ENCODE measurements around the gene RGS10.
"Not testable (repeated sequence)": the region's sequence is repeated elsewhere in the genome, so short reads cannot be mapped to it uniquely, and the experiment has no call there.

RGS10 gene

GRCh38 chr10:119538632-119539358 lies 3.7 kb downstream of the RGS10 start:
- DNase-seq = peak; percentile 26

- DNase-seq = no peak
Observed at GRCh38 chr10:119537953-119538630, 4.4 kb downstream of the RGS10 start.

- no peak for DNase-seq
Observed at GRCh38 chr10:119536508-119537025, 6.0 kb downstream of the RGS10 start.

- no peak for DNase-seq
Observed at GRCh38 chr10:119535837-119536507, 6.5 kb downstream of the RGS10 start.

- DNase-seq = no peak
Observed at GRCh38 chr10:119535305-119535704, 7.2 kb downstream of the RGS10 start.

- DNase-seq = no peak
Observed at GRCh38 chr10:119533473-119533872, 9.0 kb downstream of the RGS10 start.

GRCh38 chr10:119532791-119533190 lies 9.7 kb downstream of the RGS10 start:
- not testable (repeated sequence) for DNase-seq

GRCh38 chr10:119532251-119532650 lies 10.3 kb downstream of the RGS10 start:
- not testable (repeated sequence) for DNase-seq

GRCh38 chr10:119531067-119531466 lies 11.5 kb downstream of the RGS10 start:
- no peak for DNase-seq

GRCh38 chr10:119528663-119529237 lies 13.8 kb downstream of the RGS10 start:
- not testable (repeated sequence) for DNase-seq

- no peak for DNase-seq
Observed at GRCh38 chr10:119526621-119527592, 15.6 kb downstream of the RGS10 start.

- DNase-seq = no peak
Observed at GRCh38 chr10:119526149-119526548, 16.4 kb downstream of the RGS10 start.

- no peak for DNase-seq
Observed at GRCh38 chr10:119525116-119525515, 17.4 kb downstream of the RGS10 start.

GRCh38 chr10:119524720-119525070 lies 17.8 kb downstream of the RGS10 start:
- no peak for DNase-seq

- no peak for DNase-seq
Observed at GRCh38 chr10:119523895-119524719, 18.4 kb downstream of the RGS10 start.

GRCh38 chr10:119522747-119523426 lies 19.6 kb downstream of the RGS10 start:
- DNase-seq = no peak

GRCh38 chr10:119521443-119522204 lies 20.9 kb downstream of the RGS10 start:
- no peak for DNase-seq

- DNase-seq = no peak
Observed at GRCh38 chr10:119520283-119520682, 22.2 kb downstream of the RGS10 start.

- no peak for DNase-seq
Observed at GRCh38 chr10:119518936-119519335, 23.6 kb downstream of the RGS10 start.

- no peak for DNase-seq
Observed at GRCh38 chr10:119518176-119518575, 24.3 kb downstream of the RGS10 start.

Measured in effector CD8-positive, alpha-beta T cell (primary cell).